Inferior parietal cortex (tissue), 1 donor: ENCODE measurements around the gene DOCK10.
"Not testable (repeated sequence)": the region's sequence is repeated elsewhere in the genome, so short reads cannot be mapped to it uniquely, and the experiment has no call there.

Experiments
- DNase-seq: peaks from one replicate; pipeline ENCODE4 v3.0.0-alpha.2; 2016; ENCODE audit errors: extremely low spot score

DOCK10 gene

GRCh38 chr2:224946895-224947294, 95.4 kb downstream of the DOCK10 start:
- DNase-seq: no peak

GRCh38 chr2:224944707-224945547, 97.3 kb downstream of the DOCK10 start:
- no peak for DNase-seq

GRCh38 chr2:224943601-224944041, 98.6 kb downstream of the DOCK10 start:
- not testable (repeated sequence) for DNase-seq

- no peak for DNase-seq
Observed at GRCh38 chr2:224941960-224942359, 100.3 kb downstream of the DOCK10 start.

- no peak for DNase-seq
Observed at GRCh38 chr2:224940618-224941017, 101.7 kb downstream of the DOCK10 start.

- no peak for DNase-seq
Observed at GRCh38 chr2:224938651-224939182, 103.6 kb downstream of the DOCK10 start.

GRCh38 chr2:224937887-224938286, 104.4 kb downstream of the DOCK10 start:
- DNase-seq: no peak

GRCh38 chr2:224934526-224935188, 107.6 kb downstream of the DOCK10 start:
- DNase-seq: no peak

- DNase-seq: no peak
Observed at GRCh38 chr2:224933431-224933830, 108.8 kb downstream of the DOCK10 start.

- no peak for DNase-seq
Observed at GRCh38 chr2:224932522-224932921, 109.7 kb downstream of the DOCK10 start.

GRCh38 chr2:224931956-224932355, 110.3 kb downstream of the DOCK10 start:
- DNase-seq: no peak

- DNase-seq: no peak
Observed at GRCh38 chr2:224930990-224931389, 111.3 kb downstream of the DOCK10 start.

GRCh38 chr2:224930124-224930523, 112.1 kb downstream of the DOCK10 start:
- DNase-seq: no peak

- DNase-seq: no peak
Observed at GRCh38 chr2:224929512-224929911, 112.8 kb downstream of the DOCK10 start.

- DNase-seq: no peak
Observed at GRCh38 chr2:224927646-224928173, 114.6 kb downstream of the DOCK10 start.

- no peak for DNase-seq
Observed at GRCh38 chr2:224927011-224927410, 115.3 kb downstream of the DOCK10 start.

- no peak for DNase-seq
Observed at GRCh38 chr2:224925810-224926100, 116.5 kb downstream of the DOCK10 start.

- DNase-seq: no peak
Observed at GRCh38 chr2:224925061-224925809, 117.0 kb downstream of the DOCK10 start.

GRCh38 chr2:224924631-224925030, 117.6 kb downstream of the DOCK10 start:
- no peak for DNase-seq

GRCh38 chr2:224922142-224922727, 120.0 kb downstream of the DOCK10 start:
- DNase-seq: no peak

GRCh38 chr2:224919472-224920110, 122.7 kb downstream of the DOCK10 start:
- no peak for DNase-seq
